ENCODE measurements around the gene ZNF100. TPM values are rescaled to one million over a fixed set of nuclear protein-coding genes. Genes with fewer than 3 reads are reported as not detected.
"Not testable (repeated sequence)": the region's sequence is repeated elsewhere in the genome, so short reads cannot be mapped to it uniquely, and the experiment has no call there.

The ZNF100 gene
- total RNA-seq, 4 donors from 2014 or later: 1.5 to 7.1 (median 3.5) TPM

DNA sequence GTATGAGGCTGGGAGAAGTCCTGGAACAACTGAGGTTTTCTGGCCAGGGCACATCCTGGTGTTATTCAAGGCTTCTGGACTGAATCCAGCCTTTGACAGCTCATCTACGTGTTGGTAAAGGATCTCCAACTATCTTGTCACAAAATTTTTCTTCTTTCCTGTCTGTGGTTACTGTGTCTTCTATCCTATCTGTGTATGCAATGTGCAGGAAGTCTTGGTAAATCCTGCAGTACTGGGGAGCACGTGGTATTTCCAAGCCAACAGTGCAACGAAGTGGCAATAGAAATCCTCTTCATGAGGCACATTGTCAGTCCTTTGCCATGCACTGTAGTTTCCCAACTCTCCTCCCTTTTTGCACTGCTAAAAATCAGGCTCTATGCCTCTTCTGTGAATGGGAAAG is 86.7 kb downstream of the ZNF100 start:
- Histone ChIP-seq H3K9me3 (no peaks in the 10 kb centered on the region), H3K27ac (no peak overlapping the region), H3K4me1 (no peaks in the 10 kb centered on the region), H3K27me3 (no peaks in the 10 kb centered on the region), H3K4me3 (no peak overlapping the region), H3K36me3 (no peaks in the 10 kb centered on the region)
- 56% methylated on average over 3 of the region's 3 CpGs for WGBS
- TF ChIP-seq, protein P1, sequence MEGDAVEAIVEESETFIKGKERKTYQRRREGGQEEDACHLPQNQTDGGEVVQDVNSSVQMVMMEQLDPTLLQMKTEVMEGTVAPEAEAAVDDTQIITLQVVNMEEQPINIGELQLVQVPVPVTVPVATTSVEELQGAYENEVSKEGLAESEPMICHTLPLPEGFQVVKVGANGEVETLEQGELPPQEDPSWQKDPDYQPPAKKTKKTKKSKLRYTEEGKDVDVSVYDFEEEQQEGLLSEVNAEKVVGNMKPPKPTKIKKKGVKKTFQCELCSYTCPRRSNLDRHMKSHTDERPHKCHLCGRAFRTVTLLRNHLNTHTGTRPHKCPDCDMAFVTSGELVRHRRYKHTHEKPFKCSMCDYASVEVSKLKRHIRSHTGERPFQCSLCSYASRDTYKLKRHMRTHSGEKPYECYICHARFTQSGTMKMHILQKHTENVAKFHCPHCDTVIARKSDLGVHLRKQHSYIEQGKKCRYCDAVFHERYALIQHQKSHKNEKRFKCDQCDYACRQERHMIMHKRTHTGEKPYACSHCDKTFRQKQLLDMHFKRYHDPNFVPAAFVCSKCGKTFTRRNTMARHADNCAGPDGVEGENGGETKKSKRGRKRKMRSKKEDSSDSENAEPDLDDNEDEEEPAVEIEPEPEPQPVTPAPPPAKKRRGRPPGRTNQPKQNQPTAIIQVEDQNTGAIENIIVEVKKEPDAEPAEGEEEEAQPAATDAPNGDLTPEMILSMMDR (IDR thresholded peaks at IDR 0.05): no peak
- no peak for DNase-seq (ENCODE audit: low spot score in 2 of 2)

DNA sequence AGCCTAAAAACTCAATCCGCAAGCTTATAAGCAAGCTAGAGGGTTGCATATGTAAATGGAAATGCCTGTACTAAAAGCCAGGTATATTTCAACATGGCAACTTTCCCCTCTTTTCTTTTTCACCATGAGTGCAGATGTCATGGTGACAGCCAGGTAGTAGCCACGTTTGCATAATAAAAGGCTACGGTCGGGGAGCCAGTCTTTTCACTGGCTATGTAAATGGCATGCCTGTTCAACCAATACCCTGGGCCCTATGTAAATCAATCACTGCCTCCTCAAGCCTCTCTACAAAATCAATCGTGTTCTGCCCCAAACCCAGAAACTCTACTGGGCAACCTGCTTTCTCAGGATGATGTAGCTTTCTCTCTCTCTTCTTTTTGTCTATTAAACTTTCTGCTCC is 87.4 kb downstream of the ZNF100 start:
- no peaks in the 10 kb centered on the region for H3K4me1 ChIP-seq
- DNase-seq (ENCODE audit: low spot score in 2 of 2): no peak
- TF ChIP-seq POLR2AphosphoS5 (IDR thresholded peaks at IDR 0.05) (no peak), POLR2A (IDR thresholded peaks at IDR 0.05) (no peak), EP300 (IDR thresholded peaks at IDR 0.05) (no peak)
- TF ChIP-seq, protein P1 (IDR thresholded peaks at IDR 0.05): no peak
- H3K27ac ChIP-seq: no peak overlapping the region
- no peaks in the 10 kb centered on the region for H3K9me3 ChIP-seq
- WGBS: 85% methylated on average over 5 of the region's 5 CpGs
- H3K4me3 ChIP-seq: no peak overlapping the region
- H3K36me3 ChIP-seq: no peaks in the 10 kb centered on the region
- H3K27me3 ChIP-seq: no peaks in the 10 kb centered on the region

DNA sequence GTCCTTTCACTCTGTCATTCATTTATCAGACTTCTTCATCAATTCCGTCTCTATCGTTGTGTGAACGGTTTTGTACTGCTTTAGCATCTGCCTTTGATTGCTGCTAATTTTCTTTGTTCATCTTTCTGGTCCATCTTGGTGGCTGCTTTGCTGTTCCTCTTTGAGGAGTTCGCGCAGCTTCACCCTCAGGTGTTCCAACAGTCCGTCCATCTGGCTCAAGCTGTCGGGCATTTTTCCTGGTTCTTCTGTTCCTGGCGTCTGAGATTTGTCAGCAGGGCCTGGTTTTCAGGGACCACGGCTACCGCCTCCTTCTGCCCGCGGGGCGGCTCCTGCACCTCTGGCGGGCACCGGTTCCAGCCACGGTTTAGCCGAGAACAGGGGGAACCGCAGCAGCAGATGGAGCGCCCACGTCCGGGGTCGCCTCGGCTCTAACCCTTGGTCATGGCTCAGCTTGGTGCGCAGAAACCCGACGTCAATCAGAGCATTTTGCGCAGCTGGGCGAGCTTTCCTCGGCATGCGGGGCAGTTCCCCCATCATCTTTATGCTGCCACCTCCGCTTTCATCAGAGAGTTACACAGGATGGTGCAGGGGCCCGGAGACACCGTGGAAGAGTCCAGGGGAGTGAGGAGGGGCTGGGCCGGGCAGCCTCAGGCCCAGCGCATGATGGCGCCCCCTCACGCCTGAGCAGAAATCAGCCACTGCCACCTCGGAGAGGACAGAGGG is 89.5 kb downstream of the ZNF100 start:
- Histone ChIP-seq H3K27ac (no peak overlapping the region), H3K4me1 (no peaks in the 10 kb centered on the region), H3K9me3 (no peaks in the 10 kb centered on the region), H3K36me3 (no peaks in the 10 kb centered on the region), H3K4me3 (no peak overlapping the region), H3K27me3 (no peaks in the 10 kb centered on the region)
- no peak for DNase-seq (ENCODE audit: low spot score in 2 of 2)
- no peak for TF ChIP-seq POLR2AphosphoS5 (IDR thresholded peaks at IDR 0.05)
- no peak for TF ChIP-seq POLR2A (IDR thresholded peaks at IDR 0.05)
- 74% methylated on average over 23 of the region's 38 CpGs for WGBS

- Histone ChIP-seq H3K4me3 (no peak overlapping the region), H3K36me3 (no peaks in the 10 kb centered on the region), H3K9me3 (no peaks in the 10 kb centered on the region), H3K27me3 (no peaks in the 10 kb centered on the region), H3K4me1 (no peaks in the 10 kb centered on the region), H3K27ac (no peak overlapping the region)
- no peak for DNase-seq (ENCODE audit: low spot score in 2 of 2)
- 69% methylated on average over 1 of the region's 1 CpG for WGBS
- TF ChIP-seq, protein P1 (IDR thresholded peaks at IDR 0.05): no peak
- no peak for TF ChIP-seq EP300 (IDR thresholded peaks at IDR 0.05)
- no peak for TF ChIP-seq POLR2AphosphoS5 (IDR thresholded peaks at IDR 0.05)
- TF ChIP-seq POLR2A (IDR thresholded peaks at IDR 0.05): no peak
These were observed 92.9 kb downstream of the ZNF100 start for GRCh38 chr19:21674454-21674853.

- H3K36me3 ChIP-seq; H3K27ac ChIP-seq; DNase-seq (ENCODE audit: low spot score in 2 of 2); H3K9me3 ChIP-seq; H3K4me3 ChIP-seq; H3K27me3 ChIP-seq; H3K4me1 ChIP-seq: not testable (repeated sequence)
- 47% methylated on average over 2 of the region's 2 CpGs for WGBS
These were observed 93.9 kb downstream of the ZNF100 start for GRCh38 chr19:21673479-21673878.

Other genes starting within 250 kb of the ZNF100 start
- gene ZNF43, start 68.6 kb upstream of the ZNF100 start, total RNA-seq: 10 to 100 TPM in 2 of 4 donors, 1 to 10 TPM in 2; 7.7 to 21.7 (median 11.7) TPM
- gene ZNF208, start 243.4 kb upstream of the ZNF100 start, total RNA-seq: 1 to 10 TPM in 3 of 4 donors, under 1 TPM in 1; 0.55 to 5.6 (median 2.7) TPM

All from suprapubic skin (tissue), 4 donors.